ENCODE measurements around the gene CYTH4.

DNA sequence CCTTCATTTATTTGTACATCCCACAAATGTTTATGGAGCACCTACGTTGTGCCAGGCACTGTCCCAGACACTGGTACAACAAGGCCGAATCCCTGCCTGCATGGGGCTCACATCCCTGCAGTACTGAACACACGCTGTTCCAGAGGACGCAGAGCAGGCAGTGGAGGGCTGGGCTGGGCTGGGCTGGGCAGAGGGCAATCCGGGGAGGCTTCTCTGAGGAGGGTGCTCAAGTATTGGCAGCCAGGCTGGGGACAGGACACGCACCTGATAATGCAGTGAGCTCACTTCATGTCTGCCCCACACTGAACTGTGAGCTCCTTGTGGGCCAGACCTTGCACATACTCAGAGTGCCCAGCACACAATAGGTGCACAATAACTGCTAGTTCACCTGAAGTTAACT lies 34.1 kb downstream of the CYTH4 start:
- TF ChIP-seq, protein P1, sequence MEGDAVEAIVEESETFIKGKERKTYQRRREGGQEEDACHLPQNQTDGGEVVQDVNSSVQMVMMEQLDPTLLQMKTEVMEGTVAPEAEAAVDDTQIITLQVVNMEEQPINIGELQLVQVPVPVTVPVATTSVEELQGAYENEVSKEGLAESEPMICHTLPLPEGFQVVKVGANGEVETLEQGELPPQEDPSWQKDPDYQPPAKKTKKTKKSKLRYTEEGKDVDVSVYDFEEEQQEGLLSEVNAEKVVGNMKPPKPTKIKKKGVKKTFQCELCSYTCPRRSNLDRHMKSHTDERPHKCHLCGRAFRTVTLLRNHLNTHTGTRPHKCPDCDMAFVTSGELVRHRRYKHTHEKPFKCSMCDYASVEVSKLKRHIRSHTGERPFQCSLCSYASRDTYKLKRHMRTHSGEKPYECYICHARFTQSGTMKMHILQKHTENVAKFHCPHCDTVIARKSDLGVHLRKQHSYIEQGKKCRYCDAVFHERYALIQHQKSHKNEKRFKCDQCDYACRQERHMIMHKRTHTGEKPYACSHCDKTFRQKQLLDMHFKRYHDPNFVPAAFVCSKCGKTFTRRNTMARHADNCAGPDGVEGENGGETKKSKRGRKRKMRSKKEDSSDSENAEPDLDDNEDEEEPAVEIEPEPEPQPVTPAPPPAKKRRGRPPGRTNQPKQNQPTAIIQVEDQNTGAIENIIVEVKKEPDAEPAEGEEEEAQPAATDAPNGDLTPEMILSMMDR (IDR thresholded peaks at IDR 0.05): no peak
- TF ChIP-seq POLR2A (IDR thresholded peaks at IDR 0.05): no peak

All from lower leg skin (tissue), 3 donors.